IPS-18a (cell line): Measurements from ENCODE around the gene HDAC5.

Source experiments
- H3K27ac ChIP-seq: one replicate; pipeline ENCODE4 v1.5.1; 2013; ENCODE audit warnings: low read length
- H3K27me3 ChIP-seq: one replicate; pipeline ENCODE4 v1.6.1; 2013; ENCODE audit warnings: mild to moderate bottlenecking, low read length; ENCODE audit not compliant: control insufficient read depth, insufficient read depth
- H3K36me3 ChIP-seq: one replicate; pipeline ENCODE4 v1.6.1; 2013; ENCODE audit warnings: low read depth, low read length; ENCODE audit not compliant: control insufficient read depth
- H3K4me1 ChIP-seq: one replicate; pipeline ENCODE4 v1.6.1; 2013; ENCODE audit warnings: low read depth, low read length; ENCODE audit not compliant: control insufficient read depth
- H3K4me3 ChIP-seq: one replicate; pipeline ENCODE4 v1.5.1; 2013; ENCODE audit warnings: low read length
- H3K9ac ChIP-seq: one replicate; pipeline ENCODE4 v1.6.1; 2013; ENCODE audit warnings: mild to moderate bottlenecking, low read length, moderate library complexity
- H3K9me3 ChIP-seq: one replicate; pipeline ENCODE4 v1.6.1; 2013; ENCODE audit warnings: low read depth, low read length; ENCODE audit not compliant: control insufficient read depth

The HDAC5 gene

GRCh38 chr17:44078412-44078811, 45.0 kb downstream of the HDAC5 start:
- Histone ChIP-seq H3K4me1 (no peaks in the 10 kb centered on the region), H3K4me3 (no peak overlapping the region), H3K36me3 (peaks cover 39% of the 10 kb centered on the region), H3K27ac (no peak overlapping the region), H3K9ac (no peak overlapping the region), H3K27me3 (no peaks in the 10 kb centered on the region), H3K9me3 (no peaks in the 10 kb centered on the region)

GRCh38 chr17:44077595-44077909, 45.9 kb downstream of the HDAC5 start:
- Histone ChIP-seq H3K27me3 (no peaks in the 10 kb centered on the region), H3K36me3 (peaks cover 39% of the 10 kb centered on the region), H3K4me1 (no peaks in the 10 kb centered on the region), H3K27ac (no peak overlapping the region), H3K4me3 (no peak overlapping the region), H3K9ac (no peak overlapping the region), H3K9me3 (no peaks in the 10 kb centered on the region)

GRCh38 chr17:44076716-44077594, 46.5 kb downstream of the HDAC5 start:
- Histone ChIP-seq H3K4me1 (peaks cover 1% of the 10 kb centered on the region), H3K27me3 (no peaks in the 10 kb centered on the region), H3K9me3 (no peaks in the 10 kb centered on the region), H3K36me3 (peaks cover 35% of the 10 kb centered on the region), H3K4me3 (no peak overlapping the region), H3K27ac (no peak overlapping the region), H3K9ac (no peak overlapping the region)

GRCh38 chr17:44075598-44076293, 47.7 kb downstream of the HDAC5 start:
- H3K9ac ChIP-seq, result no peak overlapping the region
- H3K9me3 ChIP-seq, result no peaks in the 10 kb centered on the region
- no peak overlapping the region for H3K4me3 ChIP-seq
- no peak overlapping the region for H3K27ac ChIP-seq
- H3K36me3 ChIP-seq, result peaks cover 32% of the 10 kb centered on the region
- H3K27me3 ChIP-seq, result no peaks in the 10 kb centered on the region
- peaks cover 7% of the 10 kb centered on the region for H3K4me1 ChIP-seq

GRCh38 chr17:44074911-44075285, 48.5 kb downstream of the HDAC5 start:
- Histone ChIP-seq H3K36me3 (peaks cover 32% of the 10 kb centered on the region), H3K9ac (no peak overlapping the region), H3K27ac (no peak overlapping the region), H3K4me1 (peaks cover 9% of the 10 kb centered on the region), H3K4me3 (no peak overlapping the region), H3K27me3 (no peaks in the 10 kb centered on the region), H3K9me3 (no peaks in the 10 kb centered on the region)

- Histone ChIP-seq H3K36me3 (peaks cover 32% of the 10 kb centered on the region), H3K27ac (no peak overlapping the region), H3K4me1 (peaks cover 11% of the 10 kb centered on the region), H3K27me3 (no peaks in the 10 kb centered on the region), H3K4me3 (no peak overlapping the region), H3K9me3 (no peaks in the 10 kb centered on the region), H3K9ac (no peak overlapping the region)
Measured at GRCh38 chr17:44074231-44074910, 49.1 kb downstream of the HDAC5 start.

GRCh38 chr17:44071772-44072171, 51.7 kb downstream of the HDAC5 start:
- H3K27ac ChIP-seq, result peak overlapping the region; percentile 79
- H3K4me1 ChIP-seq, result peaks cover 11% of the 10 kb centered on the region

GRCh38 chr17:44071198-44071520, 52.3 kb downstream of the HDAC5 start:
- Histone ChIP-seq H3K4me3 (peak overlapping the region; percentile 93), H3K4me1 (peaks cover 11% of the 10 kb centered on the region), H3K9ac (peak overlapping the region; percentile 91), H3K27me3 (no peaks in the 10 kb centered on the region), H3K27ac (peak overlapping the region; percentile 79), H3K9me3 (no peaks in the 10 kb centered on the region), H3K36me3 (peaks cover 18% of the 10 kb centered on the region)

More at GRCh38 chr17:44071772-44072171, 51.7 kb downstream of the HDAC5 start:
- Histone ChIP-seq H3K9ac (peak overlapping the region; percentile 91), H3K27me3 (no peaks in the 10 kb centered on the region), H3K4me3 (peak overlapping the region; percentile 93), H3K9me3 (no peaks in the 10 kb centered on the region), H3K36me3 (peaks cover 25% of the 10 kb centered on the region)

GRCh38 chr17:44070455-44071197, 52.8 kb downstream of the HDAC5 start, which contains the start of gene G6PC3:
Gene G6PC3 (plus strand): TSS chr17:44070735. CDS start chr17:44070966, 231 bp downstream.
- H3K9me3 ChIP-seq, result no peaks in the 10 kb centered on the region
- H3K27me3 ChIP-seq, result no peaks in the 10 kb centered on the region
- H3K9ac ChIP-seq, result peak within 1 kb of the TSS; percentile 91
- H3K27ac ChIP-seq, result peak within 1 kb of the TSS; percentile 79
- peaks cover 15% of the 10 kb centered on the region for H3K36me3 ChIP-seq
- peaks cover 11% of the 10 kb centered on the region for H3K4me1 ChIP-seq
- peak within 1 kb of the TSS; percentile 93 for H3K4me3 ChIP-seq

- Histone ChIP-seq H3K9ac (peak overlapping the region; percentile 67), H3K9me3 (no peaks in the 10 kb centered on the region), H3K4me3 (peak overlapping the region; percentile 63), H3K4me1 (peaks cover 16% of the 10 kb centered on the region), H3K27ac (peak overlapping the region; percentile 74), H3K27me3 (no peaks in the 10 kb centered on the region), H3K36me3 (peaks cover 9% of the 10 kb centered on the region)
Measured at GRCh38 chr17:44069974-44070454, 53.4 kb downstream of the HDAC5 start.

GRCh38 chr17:44067545-44067940, 55.9 kb downstream of the HDAC5 start:
- Histone ChIP-seq H3K9ac (no peak overlapping the region), H3K4me3 (no peak overlapping the region), H3K4me1 (peaks cover 17% of the 10 kb centered on the region), H3K27ac (no peak overlapping the region), H3K36me3 (peaks cover 18% of the 10 kb centered on the region), H3K27me3 (no peaks in the 10 kb centered on the region), H3K9me3 (no peaks in the 10 kb centered on the region)
